Heart left ventricle (tissue), 13 donors: ENCODE results near the gene NXPE3.

ENCODE experiments used
- POLR2A ChIP-seq, 2 donors: fragments of 450-650 bp; IDR thresholded peaks; one replicate each; pipeline ENCODE4 v1.6.1; 2017; ENCODE audit warnings: antibody characterized with exemption in 2 of 2, mild to moderate bottlenecking in 2 of 2, moderate library complexity in 2 of 2
- TF ChIP-seq, protein P1 (sequence below), 12 donors: fragments of 200-600 bp; sonication (generic) in 4 of 12; IDR thresholded peaks; one replicate each; pipeline versions ENCODE4 v1.5.0 to v1.8.0; 2018 to 2022; ENCODE audit warnings: antibody characterized with exemption in 12 of 12, mild to moderate bottlenecking in 5 of 12
- donor health status: ischemic (EF 13 %, LVEDD 7.1; RV severe dilation, severe dysfunction).
- donor health status: DM: no; HTN: yes; CAD: no.
- donor health status: DM: no; HTN: no; CAD: no.
- donor health status: ischemic (EF 25% LVEDD 6.9; RV normal size, moderate dysfunction).
- donor health status: ischemic (EF 25% LVEDD 5.7; RV mildly dilated, moderate dysfunction).
- donor health status: ischemic (EF 35%, LVEDD 5.7; RV mildly dilated, moderate dysfunction).
- donor health status: nonischemic (EF 11% LVEDD 7.7; RV severe dilation, severe dysfunction).
- donor health status: DM: yes; HTN: yes; CAD: no.
- donor health status: PGD.
- donor health status: ischemic (EF 29% LVEDD 5.4; RV normal size, mild dysfunction).
- donor health status: nonischemic (EF 23%, LVEDD 6.1; RV moderate dilation, normal function).

DNA sequence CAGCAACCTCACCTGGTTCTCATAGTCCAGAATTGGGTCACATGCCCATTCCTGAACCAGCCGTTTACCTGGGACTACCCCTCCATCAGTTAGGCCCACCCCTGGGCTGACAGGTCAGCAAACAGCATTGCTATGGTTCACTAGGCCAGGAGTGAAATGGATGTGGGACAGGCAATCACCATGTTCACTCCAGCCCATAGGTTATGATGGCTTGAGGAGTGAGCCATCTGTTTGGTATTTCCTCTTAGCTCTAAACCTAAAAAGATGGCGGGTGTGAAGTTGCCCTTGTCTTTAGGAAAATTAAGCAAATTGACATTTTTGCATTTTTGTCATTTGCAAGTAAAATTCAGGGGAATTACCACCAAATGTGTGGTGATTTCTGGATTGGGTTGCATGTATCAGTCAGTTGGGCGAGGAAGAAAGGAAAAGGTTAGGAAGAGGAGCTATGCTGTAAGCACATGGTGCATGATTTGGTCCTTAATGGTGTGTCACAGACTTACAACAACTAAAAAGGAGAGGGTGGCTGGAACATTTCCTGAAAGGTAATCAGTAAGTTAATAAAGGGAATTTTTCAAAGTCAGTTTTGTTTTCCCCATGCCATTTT is 17.2 kb downstream of the NXPE3 start:
- no peak for TF ChIP-seq POLR2A (IDR thresholded peaks at IDR 0.05)
- TF ChIP-seq, protein P1, sequence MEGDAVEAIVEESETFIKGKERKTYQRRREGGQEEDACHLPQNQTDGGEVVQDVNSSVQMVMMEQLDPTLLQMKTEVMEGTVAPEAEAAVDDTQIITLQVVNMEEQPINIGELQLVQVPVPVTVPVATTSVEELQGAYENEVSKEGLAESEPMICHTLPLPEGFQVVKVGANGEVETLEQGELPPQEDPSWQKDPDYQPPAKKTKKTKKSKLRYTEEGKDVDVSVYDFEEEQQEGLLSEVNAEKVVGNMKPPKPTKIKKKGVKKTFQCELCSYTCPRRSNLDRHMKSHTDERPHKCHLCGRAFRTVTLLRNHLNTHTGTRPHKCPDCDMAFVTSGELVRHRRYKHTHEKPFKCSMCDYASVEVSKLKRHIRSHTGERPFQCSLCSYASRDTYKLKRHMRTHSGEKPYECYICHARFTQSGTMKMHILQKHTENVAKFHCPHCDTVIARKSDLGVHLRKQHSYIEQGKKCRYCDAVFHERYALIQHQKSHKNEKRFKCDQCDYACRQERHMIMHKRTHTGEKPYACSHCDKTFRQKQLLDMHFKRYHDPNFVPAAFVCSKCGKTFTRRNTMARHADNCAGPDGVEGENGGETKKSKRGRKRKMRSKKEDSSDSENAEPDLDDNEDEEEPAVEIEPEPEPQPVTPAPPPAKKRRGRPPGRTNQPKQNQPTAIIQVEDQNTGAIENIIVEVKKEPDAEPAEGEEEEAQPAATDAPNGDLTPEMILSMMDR (IDR thresholded peaks at IDR 0.05) = no peak
